Measurements from ENCODE around the gene LRRFIP1. TPM values are rescaled to one million over a fixed set of nuclear protein-coding genes. Genes with fewer than 3 reads are reported as not detected.
"Not testable (repeated sequence)": the region's sequence is repeated elsewhere in the genome, so short reads cannot be mapped to it uniquely, and the experiment has no call there.

Gene LRRFIP1
- total RNA-seq, 6 experiments from 2014 or later: 90.6 to 107 (median 102) TPM

DNA sequence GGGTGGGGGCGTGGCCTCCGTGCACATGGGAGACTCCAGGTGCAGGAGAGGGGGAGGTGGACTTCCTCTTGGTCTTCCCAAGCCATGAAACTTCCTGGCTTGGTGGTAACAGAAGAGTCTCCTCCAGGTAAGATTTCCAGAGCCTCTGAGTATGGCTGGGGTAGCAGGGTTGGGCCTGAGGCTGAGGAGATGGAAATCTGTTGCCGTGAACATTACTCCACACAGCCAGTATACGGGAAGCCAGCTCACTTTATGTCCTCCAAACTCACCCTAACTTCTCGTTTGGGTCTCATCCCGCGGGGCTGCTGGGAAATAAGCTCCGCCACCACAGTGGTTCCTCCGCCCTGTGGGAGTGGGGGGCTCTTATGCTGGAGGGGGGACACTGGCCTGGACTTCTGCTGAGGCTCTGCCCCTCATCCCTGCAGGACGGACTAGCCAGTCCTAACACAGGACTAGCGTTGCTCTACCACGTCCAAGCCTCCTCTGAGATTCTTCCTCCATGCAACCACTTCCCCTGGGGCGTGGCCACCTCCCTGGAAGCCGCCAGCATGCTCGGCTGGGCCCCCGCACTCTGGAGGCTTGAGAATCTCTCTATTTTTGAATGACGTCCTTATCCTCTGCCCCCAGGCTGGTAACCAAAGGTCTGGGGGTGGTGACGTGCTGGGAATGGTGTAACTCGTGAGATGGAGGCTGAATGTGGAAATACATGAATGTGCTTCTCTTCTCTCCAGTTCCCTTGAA, 36.1 kb upstream of the LRRFIP1 start:
- H3K9me3 Mint-ChIP-seq: no peaks in the 10 kb centered on the region
- no peak overlapping the region for H3K27ac Mint-ChIP-seq
- H3K4me3 Mint-ChIP-seq: no peak overlapping the region
- no peak for DNase-seq
- no peaks in the 10 kb centered on the region for H3K36me3 Mint-ChIP-seq (ENCODE audit: low read depth)
- peaks cover 16% of the 10 kb centered on the region for H3K4me1 Mint-ChIP-seq (ENCODE audit: low read depth)
- no peaks in the 10 kb centered on the region; the same call in none of the 2 replicates for H3K27me3 Mint-ChIP-seq (ENCODE audit: insufficient read depth)
- TF ChIP-seq, protein P1, sequence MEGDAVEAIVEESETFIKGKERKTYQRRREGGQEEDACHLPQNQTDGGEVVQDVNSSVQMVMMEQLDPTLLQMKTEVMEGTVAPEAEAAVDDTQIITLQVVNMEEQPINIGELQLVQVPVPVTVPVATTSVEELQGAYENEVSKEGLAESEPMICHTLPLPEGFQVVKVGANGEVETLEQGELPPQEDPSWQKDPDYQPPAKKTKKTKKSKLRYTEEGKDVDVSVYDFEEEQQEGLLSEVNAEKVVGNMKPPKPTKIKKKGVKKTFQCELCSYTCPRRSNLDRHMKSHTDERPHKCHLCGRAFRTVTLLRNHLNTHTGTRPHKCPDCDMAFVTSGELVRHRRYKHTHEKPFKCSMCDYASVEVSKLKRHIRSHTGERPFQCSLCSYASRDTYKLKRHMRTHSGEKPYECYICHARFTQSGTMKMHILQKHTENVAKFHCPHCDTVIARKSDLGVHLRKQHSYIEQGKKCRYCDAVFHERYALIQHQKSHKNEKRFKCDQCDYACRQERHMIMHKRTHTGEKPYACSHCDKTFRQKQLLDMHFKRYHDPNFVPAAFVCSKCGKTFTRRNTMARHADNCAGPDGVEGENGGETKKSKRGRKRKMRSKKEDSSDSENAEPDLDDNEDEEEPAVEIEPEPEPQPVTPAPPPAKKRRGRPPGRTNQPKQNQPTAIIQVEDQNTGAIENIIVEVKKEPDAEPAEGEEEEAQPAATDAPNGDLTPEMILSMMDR (IDR thresholded peaks at IDR 0.05): no peak

DNA sequence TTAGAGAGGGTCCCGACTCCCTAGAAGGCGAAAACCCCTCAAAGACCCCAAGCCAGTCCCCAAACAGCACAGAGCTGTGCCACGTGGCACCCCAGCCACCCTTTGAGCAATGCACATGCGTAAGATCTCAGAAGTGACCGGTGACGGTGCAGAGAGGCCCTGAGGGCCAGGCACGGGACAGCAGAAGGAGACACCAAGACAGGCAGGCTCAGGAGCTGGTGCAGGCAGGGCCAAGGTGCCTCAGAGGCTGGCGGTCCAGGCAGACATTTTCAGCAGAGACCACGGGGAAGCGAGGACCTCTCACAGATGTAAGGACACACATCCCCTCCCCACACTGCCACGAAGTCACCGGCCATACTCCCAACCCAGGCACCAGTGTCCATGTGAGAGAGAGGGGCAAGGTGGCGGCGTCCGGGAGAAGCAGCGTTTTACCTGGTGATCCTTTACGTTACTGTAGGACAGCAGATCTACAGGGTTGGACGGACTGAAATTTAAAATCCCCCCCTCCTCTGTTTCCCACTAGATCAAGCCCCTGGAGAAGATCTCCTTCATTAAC, 34.9 kb upstream of the LRRFIP1 start:
- H3K27ac Mint-ChIP-seq: no peak overlapping the region
- H3K36me3 Mint-ChIP-seq (ENCODE audit: low read depth): no peaks in the 10 kb centered on the region
- H3K4me3 Mint-ChIP-seq: no peak overlapping the region
- peaks cover 16% of the 10 kb centered on the region for H3K4me1 Mint-ChIP-seq (ENCODE audit: low read depth)
- no peak for DNase-seq
- H3K9me3 Mint-ChIP-seq: no peaks in the 10 kb centered on the region
- TF ChIP-seq, protein P1 (IDR thresholded peaks at IDR 0.05): no peak
- H3K27me3 Mint-ChIP-seq (ENCODE audit: insufficient read depth): no peaks in the 10 kb centered on the region; the same call in none of the 2 replicates

DNA sequence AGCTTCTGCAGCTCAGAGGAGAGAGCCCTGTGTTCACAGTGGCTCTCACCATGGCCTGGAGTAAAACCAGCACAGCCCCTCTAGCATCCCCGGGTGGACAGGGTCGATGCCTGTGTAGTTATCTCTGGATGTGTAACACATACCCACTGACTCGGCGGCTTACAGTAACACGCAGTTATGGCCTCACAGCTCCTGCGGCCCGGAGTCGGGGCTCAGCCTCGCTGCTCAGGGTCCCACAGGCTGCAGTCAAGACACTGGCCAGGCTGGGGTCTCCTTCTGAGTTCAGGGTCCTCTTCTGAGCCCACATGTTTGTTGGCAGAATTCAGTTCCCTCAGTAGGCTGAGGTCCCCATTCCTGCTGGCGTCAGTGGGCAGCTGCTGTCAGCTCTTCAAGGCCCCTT, 34.4 kb upstream of the LRRFIP1 start:
- DNase-seq: no peak
- no peaks in the 10 kb centered on the region for H3K36me3 Mint-ChIP-seq (ENCODE audit: low read depth)
- no peaks in the 10 kb centered on the region; the same call in none of the 2 replicates for H3K27me3 Mint-ChIP-seq (ENCODE audit: insufficient read depth)
- H3K27ac Mint-ChIP-seq: no peak overlapping the region
- TF ChIP-seq, protein P1 (IDR thresholded peaks at IDR 0.05): no peak
- H3K9me3 Mint-ChIP-seq: no peaks in the 10 kb centered on the region
- peaks cover 16% of the 10 kb centered on the region for H3K4me1 Mint-ChIP-seq (ENCODE audit: low read depth)
- no peak overlapping the region for H3K4me3 Mint-ChIP-seq

DNA sequence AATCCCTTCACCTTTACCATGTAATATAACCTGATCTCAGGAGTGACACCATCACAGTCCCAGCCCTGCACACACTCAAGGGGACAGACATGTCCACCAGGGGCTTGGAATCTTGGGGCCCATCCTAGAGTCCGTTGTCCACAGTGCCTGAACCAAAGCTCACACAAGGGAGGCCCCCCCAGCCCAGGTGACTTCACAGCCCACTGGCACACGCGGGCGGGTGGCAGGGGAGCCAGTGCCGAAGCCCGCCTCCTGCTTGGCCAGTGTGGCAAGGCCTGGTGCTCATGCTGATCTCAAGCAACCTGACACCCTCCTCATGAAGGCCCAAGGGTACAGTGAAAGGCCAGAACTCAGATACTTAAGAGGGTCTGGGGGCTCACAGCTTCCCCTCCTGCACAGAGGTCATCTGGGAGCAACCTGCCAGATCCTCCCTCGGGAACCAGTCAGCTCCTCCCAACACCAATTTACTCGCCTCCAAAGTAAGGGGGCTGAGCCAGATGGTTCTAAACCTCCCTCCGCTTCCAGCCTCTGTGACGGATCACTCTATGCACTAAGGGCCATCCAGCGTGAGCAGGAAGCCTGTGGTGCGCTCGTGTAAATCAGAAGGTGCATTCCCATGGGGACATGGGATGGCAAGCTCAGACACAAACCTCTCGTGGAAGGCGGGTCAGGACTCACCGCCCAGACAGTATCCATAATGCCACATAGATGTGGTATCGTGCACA, 33.6 kb upstream of the LRRFIP1 start:
- no peaks in the 10 kb centered on the region; the same call in none of the 2 replicates for H3K27me3 Mint-ChIP-seq (ENCODE audit: insufficient read depth)
- no peak for DNase-seq
- no peaks in the 10 kb centered on the region for H3K9me3 Mint-ChIP-seq
- TF ChIP-seq, protein P1 (IDR thresholded peaks at IDR 0.05): no peak
- no peaks in the 10 kb centered on the region for H3K36me3 Mint-ChIP-seq (ENCODE audit: low read depth)
- H3K27ac Mint-ChIP-seq: no peak overlapping the region
- peaks cover 16% of the 10 kb centered on the region for H3K4me1 Mint-ChIP-seq (ENCODE audit: low read depth)
- H3K4me3 Mint-ChIP-seq: no peak overlapping the region

DNA sequence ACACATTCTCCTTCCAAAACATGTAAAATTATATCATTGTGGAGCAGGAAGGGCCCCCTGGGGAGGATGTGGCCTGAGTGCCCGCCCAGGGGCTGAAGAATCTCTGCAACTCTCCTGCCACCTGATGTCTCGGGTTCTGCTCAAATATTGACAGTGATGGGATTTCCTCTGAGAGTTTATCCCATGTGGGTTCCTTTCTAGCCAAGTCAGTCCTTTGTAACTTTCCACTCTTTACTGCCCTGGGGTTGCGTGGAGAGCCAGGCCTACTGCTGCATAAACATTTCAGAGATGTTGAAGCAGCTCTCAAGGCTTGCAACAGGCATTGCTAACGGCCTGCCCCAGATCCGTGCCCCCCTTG, 32.9 kb upstream of the LRRFIP1 start:
- TF ChIP-seq, protein P1 (IDR thresholded peaks at IDR 0.05): no peak
- Mint-ChIP-seq H3K9me3 (no peaks in the 10 kb centered on the region), H3K27me3 (ENCODE audit: insufficient read depth) (no peaks in the 10 kb centered on the region; the same call in none of the 2 replicates), H3K4me3 (no peak overlapping the region), H3K36me3 (ENCODE audit: low read depth) (no peaks in the 10 kb centered on the region), H3K4me1 (ENCODE audit: low read depth) (peaks cover 17% of the 10 kb centered on the region), H3K27ac (no peak overlapping the region)
- DNase-seq: no peak

DNA sequence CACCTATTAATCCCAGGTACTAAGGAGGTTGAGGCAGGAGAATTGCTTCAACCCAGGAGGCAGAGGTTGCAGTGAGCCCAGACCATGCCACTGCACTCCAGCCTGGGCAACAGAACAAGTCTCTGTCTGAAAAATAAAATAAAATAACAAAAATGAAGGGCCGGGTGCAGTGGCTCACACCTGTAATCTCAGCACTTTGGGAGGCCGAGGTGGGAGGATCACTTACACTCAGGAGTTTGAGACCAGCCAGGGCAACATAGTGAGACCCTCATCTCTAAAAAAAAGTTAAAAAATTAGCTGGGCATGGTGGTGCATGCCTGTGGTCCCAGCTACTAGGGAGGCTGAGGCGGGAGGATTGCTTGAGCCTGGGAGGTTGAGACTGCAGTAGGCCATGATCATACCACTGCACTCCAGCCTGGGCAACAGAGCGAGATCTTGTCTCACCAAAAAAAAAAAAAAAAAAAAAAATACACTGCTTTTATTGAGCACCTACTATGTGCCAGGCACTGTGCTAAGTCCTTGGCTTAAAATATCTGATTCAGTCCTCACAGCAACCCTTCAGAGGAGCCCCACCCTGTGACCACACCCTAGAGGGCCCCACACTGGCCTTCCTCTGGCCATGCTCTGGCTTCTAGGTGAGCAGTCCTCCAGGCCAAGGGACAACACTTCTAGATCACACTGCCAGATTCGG, 31.4 kb upstream of the LRRFIP1 start:
- H3K4me3 Mint-ChIP-seq; H3K27me3 Mint-ChIP-seq (ENCODE audit: insufficient read depth); H3K27ac Mint-ChIP-seq; DNase-seq; H3K9me3 Mint-ChIP-seq; H3K36me3 Mint-ChIP-seq (ENCODE audit: low read depth): not testable (repeated sequence)
- peaks cover 24% of the 10 kb centered on the region for H3K4me1 Mint-ChIP-seq (ENCODE audit: low read depth)

Measured in HFFc6 (cell line).